SJSA1 (cell line): ENCODE results near the gene PDZRN3. TPM values are rescaled to one million over a fixed set of nuclear protein-coding genes. Genes with fewer than 3 reads are reported as not detected.
"Not testable (repeated sequence)": the region's sequence is repeated elsewhere in the genome, so short reads cannot be mapped to it uniquely, and the experiment has no call there.

Experiments
- DNase-seq, 2 experiments: peaks; one replicate each; pipeline ENCODE4 v3.0.0-alpha.2; 2015 to 2020; ENCODE audit warnings: low spot score in 2 of 2, low read depth in 1 of 2
- H3K27ac ChIP-seq: fragments of 250-450 bp; sonication (Bioruptor Pico); 2 replicates; pipeline ENCODE4 v1.5.1; 2020; ENCODE audit warnings: mild to moderate bottlenecking, moderate library complexity
- H3K27me3 ChIP-seq: fragments of 250-450 bp; sonication (Bioruptor Pico); replicated peaks from 2 replicates; pipeline ENCODE4 v1.5.1; 2020; ENCODE audit warnings: mild to moderate bottlenecking, moderate library complexity
- H3K36me3 ChIP-seq: fragments of 250-450 bp; sonication (Bioruptor Pico); 2 replicates; pipeline ENCODE4 v1.5.1; 2020; ENCODE audit warnings: mild to moderate bottlenecking
- H3K4me1 ChIP-seq: fragments of 250-450 bp; sonication (Bioruptor Pico); replicated peaks from 2 replicates; pipeline ENCODE4 v1.6.1; 2021; ENCODE audit warnings: mild to moderate bottlenecking
- H3K4me3 ChIP-seq: fragments of 250-450 bp; sonication (Bioruptor Pico); 2 replicates; pipeline ENCODE4 v1.5.1; 2020; ENCODE audit warnings: mild to moderate bottlenecking
- H3K9me3 ChIP-seq: fragments of 250-450 bp; sonication (Bioruptor Pico); replicated peaks from 2 replicates; pipeline ENCODE4 v1.5.1; 2020; ENCODE audit warnings: mild to moderate bottlenecking
- total RNA-seq: library from RNA; depleted of rRNA; stranded (reverse); fragments of >200 nt; shearing (Covaris generic); gene quantifications from 2 replicates; pipeline ENCODE4 v1.2.3, GENCODE V29; 2014

The PDZRN3 gene
- total RNA-seq, 1 experiment from 2014 or later, result 0.68 TPM

DNA sequence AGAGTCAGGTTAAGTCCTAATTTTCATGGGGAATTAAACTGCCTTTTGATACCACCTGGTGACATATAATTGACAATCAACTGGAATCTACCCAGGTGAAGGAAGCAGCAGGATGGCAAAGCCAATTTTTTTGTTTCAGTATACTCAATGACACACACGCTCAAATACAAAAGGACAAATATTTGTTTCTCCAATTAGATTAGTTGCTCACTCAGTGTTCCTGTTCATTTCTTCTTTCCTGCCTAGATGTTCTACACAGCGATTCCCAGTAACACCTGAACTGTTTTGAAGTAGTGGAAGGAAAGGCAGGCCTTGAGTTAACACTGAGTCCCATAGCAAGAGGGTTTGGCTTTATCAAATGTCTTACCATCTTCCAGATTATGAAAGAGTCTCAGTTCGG is 157.5 kb downstream of the PDZRN3 start:
- no peak overlapping the region for H3K27ac ChIP-seq
- no peaks in the 10 kb centered on the region for H3K36me3 ChIP-seq
- H3K9me3 ChIP-seq, result no peaks in the 10 kb centered on the region
- no peak for DNase-seq
- no peaks in the 10 kb centered on the region; the same call in 1 of the 2 replicates for H3K27me3 ChIP-seq
- H3K4me3 ChIP-seq, result no peak overlapping the region
- no peaks in the 10 kb centered on the region for H3K4me1 ChIP-seq

DNA sequence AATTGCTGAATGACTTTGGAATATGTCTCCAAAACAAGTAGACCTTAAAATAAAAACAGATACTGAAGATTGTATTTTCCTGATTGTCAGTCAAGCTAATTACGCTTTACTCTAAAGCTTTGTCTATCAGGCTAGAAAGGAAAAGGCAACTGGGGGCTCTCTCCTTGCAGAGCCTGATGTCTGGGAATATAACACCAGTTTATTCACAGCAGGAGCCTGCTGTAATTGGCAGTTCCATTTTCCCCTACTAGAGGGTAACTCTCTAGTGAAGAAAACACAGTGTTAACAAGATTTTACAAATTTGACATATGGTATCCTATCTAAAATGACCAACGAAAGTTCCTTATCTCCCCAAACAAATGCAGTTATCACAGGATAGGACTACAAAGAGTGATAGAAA is 158.8 kb downstream of the PDZRN3 start:
- Histone ChIP-seq H3K27me3 (no peaks in the 10 kb centered on the region; the same call in 1 of the 2 replicates), H3K4me1 (no peaks in the 10 kb centered on the region), H3K9me3 (no peaks in the 10 kb centered on the region), H3K36me3 (no peaks in the 10 kb centered on the region), H3K27ac (no peak overlapping the region), H3K4me3 (no peak overlapping the region)
- DNase-seq, result no peak

DNA sequence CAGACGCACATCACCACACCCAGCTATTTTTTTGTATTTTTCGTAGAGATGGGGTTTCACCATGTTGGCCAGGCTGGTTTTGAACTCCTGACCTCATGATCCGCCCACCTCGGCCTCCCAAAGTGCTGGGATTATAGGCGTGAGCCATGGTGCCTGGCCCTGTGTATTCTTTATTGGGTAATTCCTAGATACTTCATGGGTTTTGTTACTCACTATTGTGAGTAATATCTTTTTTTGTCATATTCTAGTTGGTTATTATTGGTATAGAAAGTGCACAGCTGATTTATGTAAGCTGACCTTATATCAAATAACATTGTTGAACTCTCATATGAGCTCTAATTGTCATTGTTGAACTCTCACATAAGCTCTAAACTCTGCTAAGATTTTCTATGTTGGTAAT is 160.6 kb downstream of the PDZRN3 start:
- not testable (repeated sequence) for H3K4me3 ChIP-seq, H3K27ac ChIP-seq, H3K27me3 ChIP-seq, H3K9me3 ChIP-seq, DNase-seq, H3K4me1 ChIP-seq, H3K36me3 ChIP-seq

DNA sequence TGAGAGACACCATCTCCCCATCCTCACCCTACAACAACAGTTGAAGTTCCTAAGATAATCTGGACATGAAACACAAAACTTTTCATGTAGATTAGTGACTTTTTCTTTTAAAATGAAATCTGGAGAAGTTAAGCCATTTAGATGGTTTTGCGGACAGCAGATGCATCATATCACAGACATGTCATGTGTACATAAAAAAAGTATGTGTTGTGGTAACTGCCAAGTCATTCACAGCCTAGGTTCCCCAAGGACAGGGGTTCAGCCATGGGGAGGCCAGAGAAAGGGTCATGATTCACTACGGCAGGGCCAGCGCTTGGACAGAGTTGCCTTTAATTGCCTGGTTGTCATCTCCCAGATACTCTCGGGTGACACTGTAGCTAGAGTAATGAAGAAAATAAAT is 163.2 kb downstream of the PDZRN3 start:
- no peak overlapping the region for H3K4me3 ChIP-seq
- H3K9me3 ChIP-seq, result no peaks in the 10 kb centered on the region
- no peak overlapping the region for H3K27ac ChIP-seq
- H3K27me3 ChIP-seq, result no peaks in the 10 kb centered on the region; the same call in 1 of the 2 replicates
- DNase-seq, result no peak
- H3K4me1 ChIP-seq, result no peaks in the 10 kb centered on the region
- no peaks in the 10 kb centered on the region for H3K36me3 ChIP-seq

DNA sequence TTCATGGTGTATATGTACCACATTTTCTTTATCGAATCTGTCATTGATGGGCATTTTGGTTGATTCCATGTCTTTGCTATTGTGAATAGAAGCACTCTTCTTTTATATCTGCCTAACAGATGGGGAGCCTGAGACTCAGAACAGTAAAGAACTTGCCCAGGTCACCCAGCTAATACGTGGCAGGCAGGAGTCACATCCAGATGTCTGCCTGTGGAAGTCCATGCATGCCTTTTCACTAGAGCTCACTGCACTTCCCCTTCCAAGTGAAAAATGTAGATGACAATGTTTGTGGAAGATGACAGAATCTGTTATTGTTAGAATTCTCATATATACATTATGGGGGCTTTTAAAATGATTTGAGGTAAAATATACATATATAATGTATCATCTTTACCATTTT is 165.0 kb downstream of the PDZRN3 start:
- no peak for DNase-seq
- Histone ChIP-seq H3K27ac (no peak overlapping the region), H3K36me3 (no peaks in the 10 kb centered on the region), H3K4me3 (no peak overlapping the region), H3K27me3 (0 out of 2 replicates have a peak, but pooled peaks cover 3% of the 10 kb centered on the region), H3K4me1 (no peaks in the 10 kb centered on the region), H3K9me3 (no peaks in the 10 kb centered on the region)

DNA sequence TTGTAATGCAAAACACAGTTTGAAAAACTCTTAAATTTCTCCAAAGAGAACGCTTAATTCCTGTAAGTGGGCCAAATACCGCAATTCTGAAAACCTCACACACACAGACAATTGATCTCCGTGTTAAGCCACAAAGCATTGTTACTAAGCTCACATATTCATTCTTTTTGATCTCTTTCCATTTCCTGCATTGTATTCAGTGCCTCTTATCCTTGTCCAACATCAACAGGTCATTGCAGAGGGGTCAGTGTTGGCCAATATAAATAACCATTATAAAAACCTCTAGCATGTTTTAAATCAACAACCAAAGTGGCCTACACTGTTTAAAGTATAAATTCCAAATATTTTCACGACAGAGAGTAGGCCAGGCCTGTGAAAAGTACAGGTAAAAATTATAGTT is 171.1 kb downstream of the PDZRN3 start:
- H3K4me3 ChIP-seq, result no peak overlapping the region
- H3K9me3 ChIP-seq, result no peaks in the 10 kb centered on the region
- H3K27ac ChIP-seq, result no peak overlapping the region
- 0 out of 2 replicates have a peak, but pooled peaks cover 3% of the 10 kb centered on the region for H3K27me3 ChIP-seq
- no peaks in the 10 kb centered on the region for H3K36me3 ChIP-seq
- H3K4me1 ChIP-seq, result no peaks in the 10 kb centered on the region
- peak in 1 of 2 experiments; percentile 9 for DNase-seq

DNA sequence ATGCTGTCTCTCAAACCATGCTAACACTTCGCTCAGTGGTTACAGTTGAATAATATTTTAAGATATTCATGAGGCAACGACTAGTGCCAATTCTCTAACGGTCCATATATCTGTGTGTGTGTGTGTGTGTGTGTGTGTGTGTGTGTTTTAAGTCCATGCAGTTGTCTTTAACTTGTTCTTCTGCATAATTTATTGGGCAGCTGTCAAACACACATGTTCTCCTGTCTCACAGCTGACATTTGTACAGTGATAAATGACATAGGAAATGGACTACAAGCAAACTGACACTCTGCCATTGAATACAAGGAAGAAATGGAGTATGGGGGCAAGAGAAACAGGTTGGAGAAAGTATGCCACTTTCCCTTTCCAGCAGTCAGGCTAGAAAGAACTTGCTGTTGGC is 172.0 kb downstream of the PDZRN3 start:
- Histone ChIP-seq H3K36me3 (no peaks in the 10 kb centered on the region), H3K27me3 (peaks cover 7% of the 10 kb centered on the region; the same call in 1 of the 2 replicates), H3K4me1 (no peaks in the 10 kb centered on the region), H3K9me3 (no peaks in the 10 kb centered on the region), H3K4me3 (no peak overlapping the region), H3K27ac (no peak overlapping the region)
- no peak for DNase-seq

DNA sequence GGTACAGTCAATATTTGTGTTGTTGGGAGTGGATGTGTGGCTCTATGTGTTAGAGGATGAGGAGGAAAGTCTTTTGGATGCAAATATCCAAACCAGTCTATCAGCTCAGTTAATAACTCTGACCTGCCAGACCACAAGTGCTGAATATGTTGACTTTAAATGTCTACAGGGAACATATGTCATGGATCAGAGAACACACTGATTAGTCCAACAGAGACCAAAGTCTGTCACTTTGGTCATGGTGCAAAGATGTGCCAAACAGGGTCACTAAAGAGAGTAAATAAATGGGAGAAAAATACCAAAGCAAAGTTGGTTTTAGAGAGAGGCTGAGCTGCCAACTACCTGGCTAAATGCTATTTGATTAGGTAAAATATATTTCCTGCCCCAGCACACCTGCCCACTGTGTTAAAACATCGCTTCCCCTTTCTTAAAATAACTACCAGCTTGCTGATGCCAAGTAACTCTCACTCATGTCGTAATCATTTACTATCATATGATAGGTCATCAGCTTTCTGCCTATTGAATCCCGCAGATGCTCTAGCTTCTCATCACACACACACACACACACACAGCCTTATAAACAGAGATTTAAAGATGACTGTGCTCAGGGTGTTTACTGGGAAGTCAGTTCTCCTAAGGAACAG is 173.3 kb downstream of the PDZRN3 start:
- Histone ChIP-seq H3K27ac (no peak overlapping the region), H3K4me3 (no peak overlapping the region), H3K4me1 (no peaks in the 10 kb centered on the region), H3K36me3 (no peaks in the 10 kb centered on the region), H3K27me3 (peaks cover 9% of the 10 kb centered on the region; the same call in 1 of the 2 replicates), H3K9me3 (no peaks in the 10 kb centered on the region)
- DNase-seq, result no peak

DNA sequence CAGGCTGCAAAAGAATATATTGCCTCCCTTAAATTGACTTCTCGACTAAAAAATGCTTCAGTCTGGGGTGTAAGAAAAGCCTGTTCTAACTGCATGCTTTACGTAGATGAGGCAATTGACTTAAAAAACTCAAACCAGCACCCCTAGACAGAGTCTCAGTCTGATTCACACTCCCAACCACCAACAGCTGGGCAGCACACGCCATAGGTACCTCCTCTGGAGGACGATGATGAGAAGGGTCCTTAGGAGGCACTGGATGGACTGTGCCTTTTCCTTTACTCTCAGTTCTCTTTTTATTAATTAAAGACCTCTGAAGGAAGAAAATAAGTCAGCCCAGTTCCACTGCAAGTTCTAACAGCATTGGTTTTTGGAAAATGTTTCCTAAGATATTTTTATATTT is 175.0 kb downstream of the PDZRN3 start:
- Histone ChIP-seq H3K9me3 (no peaks in the 10 kb centered on the region), H3K27me3 (peaks cover 6% of the 10 kb centered on the region; the same call in 1 of the 2 replicates), H3K27ac (no peak overlapping the region), H3K36me3 (no peaks in the 10 kb centered on the region), H3K4me3 (no peak overlapping the region), H3K4me1 (no peaks in the 10 kb centered on the region)
- DNase-seq, result no peak

DNA sequence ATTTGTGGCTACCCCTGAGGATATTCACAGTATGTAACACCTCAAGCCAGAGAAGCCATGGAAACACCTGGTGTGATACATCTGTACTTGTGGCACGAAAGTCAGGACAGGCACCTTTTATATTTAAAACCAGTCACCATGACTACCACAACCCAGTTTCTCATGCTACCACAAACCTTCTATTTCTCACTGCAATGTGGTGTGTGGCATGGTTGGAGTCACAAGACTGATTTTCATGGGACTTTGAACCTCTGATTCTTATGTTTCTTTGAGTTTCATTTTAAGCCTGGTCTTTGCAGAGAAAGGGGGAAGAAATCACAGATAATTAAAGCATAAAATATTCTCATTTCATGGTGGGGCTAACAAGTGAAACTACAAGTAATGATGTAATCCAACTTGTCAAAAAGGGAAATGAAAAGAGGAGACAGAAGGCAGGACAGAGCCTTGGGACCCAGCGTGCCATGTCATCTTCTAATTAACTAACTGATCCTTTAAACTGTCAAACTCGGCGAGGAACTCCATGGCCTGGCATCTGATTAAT is 175.9 kb downstream of the PDZRN3 start:
- Histone ChIP-seq H3K27me3 (peaks cover 6% of the 10 kb centered on the region; the same call in 1 of the 2 replicates), H3K27ac (no peak overlapping the region), H3K36me3 (no peaks in the 10 kb centered on the region), H3K9me3 (no peaks in the 10 kb centered on the region), H3K4me1 (no peaks in the 10 kb centered on the region), H3K4me3 (no peak overlapping the region)
- DNase-seq, result no peak

DNA sequence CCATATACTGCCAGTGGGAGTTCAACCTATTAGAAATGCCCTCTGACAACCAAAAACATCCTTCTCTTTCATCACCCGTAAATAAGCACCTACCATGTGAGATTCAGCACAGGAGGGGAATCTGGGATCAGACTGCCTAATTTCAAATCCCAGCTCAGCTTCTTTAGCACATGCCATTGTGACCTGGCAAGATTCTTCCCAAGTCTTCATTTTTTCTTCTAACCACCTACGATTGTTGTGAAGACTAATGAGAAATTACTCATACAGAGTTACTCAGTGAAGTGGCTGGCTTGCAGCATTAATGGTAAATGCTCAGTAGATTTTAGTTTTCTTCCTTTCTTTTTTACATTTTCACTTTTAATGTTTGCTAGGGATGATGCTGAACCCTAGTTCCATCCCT is 176.7 kb downstream of the PDZRN3 start:
- no peak for DNase-seq
- Histone ChIP-seq H3K36me3 (no peaks in the 10 kb centered on the region), H3K27me3 (peaks cover 6% of the 10 kb centered on the region; the same call in 1 of the 2 replicates), H3K27ac (no peak overlapping the region), H3K4me3 (no peak overlapping the region), H3K4me1 (no peaks in the 10 kb centered on the region), H3K9me3 (no peaks in the 10 kb centered on the region)

DNA sequence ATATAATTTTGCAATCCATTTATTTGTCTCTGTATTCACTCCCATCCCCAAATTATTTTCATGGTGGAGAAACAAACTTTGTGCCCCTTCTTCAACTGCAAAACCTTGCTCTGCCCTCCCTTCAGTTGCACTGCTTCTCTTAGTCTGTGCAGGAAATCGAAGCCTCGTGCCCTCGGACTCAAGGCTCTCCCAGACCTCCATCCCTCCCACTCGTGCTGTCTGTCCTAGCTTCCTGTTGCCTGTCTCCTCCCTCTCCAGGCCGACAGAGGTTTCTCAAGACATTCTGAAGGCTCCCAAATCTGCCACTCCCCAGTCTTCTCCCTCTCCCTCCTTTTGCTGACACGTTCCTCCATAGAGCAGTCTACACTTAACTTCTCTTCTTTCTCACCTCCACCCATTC is 177.6 kb downstream of the PDZRN3 start:
- no peak overlapping the region for H3K4me3 ChIP-seq

DNA sequence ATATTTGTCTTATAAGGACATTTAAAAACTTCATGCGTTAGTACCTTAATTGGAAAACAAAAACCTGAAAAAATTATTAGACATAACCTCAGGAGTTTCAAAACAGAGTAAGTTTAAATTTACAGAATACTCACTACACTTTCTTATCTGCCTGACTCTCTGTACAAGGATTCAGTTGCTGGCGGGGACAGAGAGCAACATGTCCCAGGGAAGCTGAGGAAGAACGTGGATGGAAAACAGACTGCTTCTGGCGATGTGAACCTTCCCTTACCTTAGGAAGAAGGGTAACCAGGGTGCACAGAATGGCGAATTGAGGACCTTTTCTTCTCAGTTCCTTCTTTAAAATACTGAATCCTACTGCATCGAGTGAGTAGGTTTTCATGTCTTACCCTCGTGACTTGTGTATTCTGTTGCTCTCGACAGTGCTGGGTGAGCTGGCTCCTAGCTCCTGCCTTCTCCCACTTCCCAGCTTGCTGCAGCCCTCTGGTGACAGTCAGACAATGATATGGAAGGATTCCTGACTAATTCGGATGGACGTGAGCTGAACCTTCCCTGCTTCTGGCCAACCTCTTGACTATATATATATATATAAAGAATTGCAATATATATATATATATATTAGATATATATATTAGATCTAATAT is 178.2 kb downstream of the PDZRN3 start:
- Histone ChIP-seq H3K4me3 (no peak overlapping the region), H3K27ac (no peak overlapping the region), H3K4me1 (no peaks in the 10 kb centered on the region), H3K27me3 (peaks cover 6% of the 10 kb centered on the region; the same call in 1 of the 2 replicates), H3K36me3 (no peaks in the 10 kb centered on the region), H3K9me3 (no peaks in the 10 kb centered on the region)
- DNase-seq, result no peak

More for the DNA sequence above, 177.6 kb downstream of the PDZRN3 start:
- H3K27ac ChIP-seq, result no peak overlapping the region
- H3K4me1 ChIP-seq, result no peaks in the 10 kb centered on the region
- H3K36me3 ChIP-seq, result no peaks in the 10 kb centered on the region
- DNase-seq, result no peak
- peaks cover 6% of the 10 kb centered on the region; the same call in 1 of the 2 replicates for H3K27me3 ChIP-seq
- H3K9me3 ChIP-seq, result no peaks in the 10 kb centered on the region

DNA sequence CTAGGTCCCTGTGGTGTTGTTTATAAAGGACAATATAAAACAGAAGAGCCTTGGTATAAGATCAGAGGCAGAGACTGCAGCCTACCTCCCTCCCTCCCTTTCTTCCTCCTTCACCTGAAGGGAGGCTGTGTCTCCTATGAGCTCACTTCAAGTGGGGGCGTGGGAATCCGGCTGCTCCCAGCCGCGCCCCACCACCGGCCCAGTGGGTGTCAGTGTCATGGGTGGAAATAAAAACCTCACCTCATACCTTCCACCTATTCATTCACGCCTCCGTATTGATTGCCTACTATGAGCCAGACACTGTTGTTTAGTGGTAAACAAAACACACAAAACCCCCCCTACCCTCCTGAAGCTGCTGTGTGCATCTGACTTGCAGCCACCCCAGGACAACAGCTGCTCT is 181.9 kb downstream of the PDZRN3 start:
- Histone ChIP-seq H3K27me3 (peaks cover 4% of the 10 kb centered on the region; the same call in 1 of the 2 replicates), H3K4me1 (no peaks in the 10 kb centered on the region), H3K36me3 (no peaks in the 10 kb centered on the region), H3K27ac (no peak overlapping the region), H3K9me3 (no peaks in the 10 kb centered on the region), H3K4me3 (no peak overlapping the region)
- no peak for DNase-seq
